Naive B cell (primary cell): ENCODE results near the gene TNFAIP8L1. TPM values are rescaled to one million over a fixed set of nuclear protein-coding genes. Genes with fewer than 3 reads are reported as not detected.
"Not testable (repeated sequence)": the region's sequence is repeated elsewhere in the genome, so short reads cannot be mapped to it uniquely, and the experiment has no call there.

Source experiments
- ATAC-seq, 2 donors: fragments of 150-1000 bp; cut with Tn5 transposase; 2 replicates each; pipeline ENCODE4 v1.10.0; 2021; ENCODE audit warnings: low read depth in 2 of 2, mild to moderate bottlenecking in 2 of 2, moderate library complexity in 2 of 2
- DNase-seq: peaks from one replicate; pipeline ENCODE4 v3.0.0; 2022
- H3K27ac Mint-ChIP-seq, 6 donors: one replicate each; pipeline ENCODE4 v1.8.0; 2020 to 2022; ENCODE audit warnings: mild to moderate bottlenecking in 6 of 6, mixed read lengths in 6 of 6, moderate library complexity in 5 of 6, inconsistent platforms in 2 of 6
- H3K27me3 Mint-ChIP-seq, 3 donors: one replicate each; pipeline ENCODE4 v1.8.0; 2021 to 2022; ENCODE audit warnings: mixed read lengths in 3 of 3, mild to moderate bottlenecking in 1 of 3
- H3K36me3 Mint-ChIP-seq, 2 donors: one replicate each; pipeline ENCODE4 v1.8.0; 2020 to 2022; ENCODE audit warnings: mixed read lengths in 2 of 2, inconsistent platforms in 1 of 2, mild to moderate bottlenecking in 1 of 2
- H3K4me1 Mint-ChIP-seq, 3 donors: one replicate each; pipeline ENCODE4 v1.8.0; 2020 to 2022; ENCODE audit warnings: mixed read lengths in 3 of 3, inconsistent platforms in 1 of 3, mild to moderate bottlenecking in 1 of 3, moderate library complexity in 1 of 3
- H3K4me3 Mint-ChIP-seq, 8 donors: one replicate each; pipeline ENCODE4 v1.8.0; 2020 to 2022; ENCODE audit warnings: mild to moderate bottlenecking in 8 of 8, mixed read lengths in 8 of 8, moderate library complexity in 8 of 8, inconsistent platforms in 2 of 8
- H3K9me3 Mint-ChIP-seq, 7 donors: one replicate each; pipeline ENCODE4 v1.8.0; 2020 to 2022; ENCODE audit warnings: mixed read lengths in 7 of 7, mild to moderate bottlenecking in 5 of 7, inconsistent platforms in 2 of 7, moderate library complexity in 1 of 7
- polyA plus RNA-seq, 6 donors: library from polyadenylated mRNA; unstranded; fragments of 300-500 nt; fragmentation: Illumina TruSeq; gene quantifications; one replicate each; pipeline ENCODE4 v1.2.3, GENCODE V29; 2021; ENCODE audit warnings: low read depth in 6 of 6

Gene TNFAIP8L1
- polyA plus RNA-seq = 10 to 100 TPM in 1 of 6 donors, 1 to 10 TPM in 5; 4.7 to 14.2 (median 8.0) TPM

- Mint-ChIP-seq H3K27ac (peak within 1 kb of the TSS; percentile 96 to 99 (median 99)), H3K27me3 (peaks cover 0 to 5% (median 0%) of the 10 kb centered on the region in 3 donors), H3K36me3 (no peaks in the 10 kb centered on the region), H3K9me3 (no peaks in the 10 kb centered on the region), H3K4me3 (peak within 1 kb of the TSS; percentile 85 to 98 (median 97)), H3K4me1 (peaks cover 27 to 52% (median 51%) of the 10 kb centered on the region in 3 donors)
- DNase-seq = peak; percentile 98
- peak; percentile 86 for ATAC-seq
Measured at GRCh38 chr19:4638828-4639530, at the start of gene TNFAIP8L1. Gene TNFAIP8L1 (plus strand): TSS chr19:4639516. CDS start chr19:4651870, 12,354 bp downstream.

GRCh38 chr19:4589579-4590410, 49.5 kb upstream of the TNFAIP8L1 start:
- H3K4me3 Mint-ChIP-seq = peak overlapping the region in 1 of 8 donors; percentile 9
- H3K4me1 Mint-ChIP-seq = peaks cover 0 to 12% (median 6%) of the 10 kb centered on the region in 3 donors
- H3K9me3 Mint-ChIP-seq = no peaks in the 10 kb centered on the region
- peak overlapping the region in 1 of 6 donors; percentile 56 for H3K27ac Mint-ChIP-seq
- ATAC-seq = peak; percentile 53 to 64
- peaks cover 39 to 72% (median 58%) of the 10 kb centered on the region in 3 donors for H3K27me3 Mint-ChIP-seq
- DNase-seq = no peak
- no peaks in the 10 kb centered on the region for H3K36me3 Mint-ChIP-seq

GRCh38 chr19:4590559-4590958, 48.8 kb upstream of the TNFAIP8L1 start:
- no peak for ATAC-seq
- H3K9me3 Mint-ChIP-seq = no peaks in the 10 kb centered on the region
- H3K4me1 Mint-ChIP-seq = peaks cover 0 to 7% (median 6%) of the 10 kb centered on the region in 3 donors
- H3K27me3 Mint-ChIP-seq = peaks cover 37 to 70% (median 54%) of the 10 kb centered on the region in 3 donors
- no peaks in the 10 kb centered on the region for H3K36me3 Mint-ChIP-seq
- H3K4me3 Mint-ChIP-seq = no peak overlapping the region
- no peak for DNase-seq
- H3K27ac Mint-ChIP-seq = no peak overlapping the region

- peaks cover 0 to 4% (median 0%) of the 10 kb centered on the region in 3 donors for H3K4me1 Mint-ChIP-seq
- DNase-seq = no peak
- no peak overlapping the region for H3K4me3 Mint-ChIP-seq
- no peak overlapping the region for H3K27ac Mint-ChIP-seq
- H3K36me3 Mint-ChIP-seq = no peaks in the 10 kb centered on the region
- H3K27me3 Mint-ChIP-seq = peaks cover 30 to 62% (median 47%) of the 10 kb centered on the region in 3 donors
- ATAC-seq = no peak
- no peaks in the 10 kb centered on the region for H3K9me3 Mint-ChIP-seq
Measured at GRCh38 chr19:4591320-4591719, 48.0 kb upstream of the TNFAIP8L1 start.

- peaks cover 35 to 62% (median 47%) of the 10 kb centered on the region in 3 donors for H3K27me3 Mint-ChIP-seq
- peaks cover 4 to 9% (median 4%) of the 10 kb centered on the region in 3 donors for H3K4me1 Mint-ChIP-seq
- H3K36me3 Mint-ChIP-seq = no peaks in the 10 kb centered on the region
- DNase-seq = no peak
- peak overlapping the region in 1 of 6 donors; percentile 11 for H3K27ac Mint-ChIP-seq
- no peak for ATAC-seq
- no peak overlapping the region for H3K4me3 Mint-ChIP-seq
- no peaks in the 10 kb centered on the region for H3K9me3 Mint-ChIP-seq
Measured at GRCh38 chr19:4592445-4592844, 46.9 kb upstream of the TNFAIP8L1 start.

GRCh38 chr19:4593409-4593851, 45.9 kb upstream of the TNFAIP8L1 start:
- DNase-seq = no peak
- Mint-ChIP-seq H3K27me3 (peaks cover 39 to 58% (median 42%) of the 10 kb centered on the region in 3 donors), H3K9me3 (no peaks in the 10 kb centered on the region), H3K36me3 (no peaks in the 10 kb centered on the region), H3K4me1 (peaks cover 9 to 16% (median 10%) of the 10 kb centered on the region in 3 donors), H3K27ac (no peak overlapping the region), H3K4me3 (no peak overlapping the region)
- ATAC-seq = peak; percentile 50 to 53

- Mint-ChIP-seq H3K36me3 (no peaks in the 10 kb centered on the region), H3K27me3 (peaks cover 40 to 60% (median 46%) of the 10 kb centered on the region in 3 donors), H3K9me3 (no peaks in the 10 kb centered on the region), H3K27ac (no peak overlapping the region), H3K4me3 (no peak overlapping the region), H3K4me1 (peaks cover 15 to 19% (median 17%) of the 10 kb centered on the region in 3 donors)
- ATAC-seq = no peak
- DNase-seq = no peak
Measured at GRCh38 chr19:4594201-4594600, 45.1 kb upstream of the TNFAIP8L1 start.

- not testable (repeated sequence) for H3K36me3 Mint-ChIP-seq, H3K9me3 Mint-ChIP-seq, H3K27ac Mint-ChIP-seq, DNase-seq, H3K4me3 Mint-ChIP-seq, ATAC-seq
- Mint-ChIP-seq H3K27me3 (peaks cover 37 to 60% (median 42%) of the 10 kb centered on the region in 3 donors), H3K4me1 (peaks cover 15 to 19% (median 18%) of the 10 kb centered on the region in 3 donors)
Measured at GRCh38 chr19:4595158-4595557, 44.2 kb upstream of the TNFAIP8L1 start.

GRCh38 chr19:4596033-4596904, 43.0 kb upstream of the TNFAIP8L1 start:
- H3K9me3 Mint-ChIP-seq = no peaks in the 10 kb centered on the region
- no peaks in the 10 kb centered on the region for H3K36me3 Mint-ChIP-seq
- no peak for DNase-seq
- H3K4me1 Mint-ChIP-seq = peaks cover 15 to 19% (median 18%) of the 10 kb centered on the region in 3 donors
- H3K27ac Mint-ChIP-seq = no peak overlapping the region
- H3K4me3 Mint-ChIP-seq = no peak overlapping the region
- H3K27me3 Mint-ChIP-seq = peaks cover 31 to 55% (median 35%) of the 10 kb centered on the region in 3 donors
- no peak for ATAC-seq

GRCh38 chr19:4597278-4597974, 41.9 kb upstream of the TNFAIP8L1 start:
- ATAC-seq (peak in 1 of 2 donors; percentile 17), DNase-seq (no peak)
- peaks cover 15 to 19% (median 18%) of the 10 kb centered on the region in 3 donors for H3K4me1 Mint-ChIP-seq
- no peaks in the 10 kb centered on the region for H3K9me3 Mint-ChIP-seq
- peak overlapping the region in 7 of 8 donors; percentile 66 to 81 (median 66) for H3K4me3 Mint-ChIP-seq
- no peaks in the 10 kb centered on the region for H3K36me3 Mint-ChIP-seq
- peaks cover 22 to 51% (median 32%) of the 10 kb centered on the region in 3 donors for H3K27me3 Mint-ChIP-seq
- peak overlapping the region in 1 of 6 donors; percentile 2 for H3K27ac Mint-ChIP-seq

GRCh38 chr19:4597975-4598671, 41.2 kb upstream of the TNFAIP8L1 start:
- Mint-ChIP-seq H3K4me3 (peak overlapping the region; percentile 49 to 89 (median 80)), H3K36me3 (no peaks in the 10 kb centered on the region), H3K4me1 (peaks cover 15 to 19% (median 18%) of the 10 kb centered on the region in 3 donors), H3K9me3 (no peaks in the 10 kb centered on the region), H3K27ac (peak overlapping the region in 1 of 6 donors; percentile 74), H3K27me3 (peaks cover 17 to 47% (median 29%) of the 10 kb centered on the region in 3 donors)
- ATAC-seq = peak; percentile 73 to 76
- peak; percentile 25 for DNase-seq
